Testis (tissue), 2 donors: Measurements from ENCODE around the gene DOCK7.

ENCODE experiments used
- CTCF ChIP-seq, 3 experiments: fragments of 450-650 bp in 2 of 3; fragments of 200-600 bp in 1 of 3; sonication (generic) in 1 of 3; IDR thresholded peaks; one replicate each; pipeline ENCODE4 v1.5.1; 2016 to 2019; ENCODE audit warnings: antibody characterized with exemption in 3 of 3, mild to moderate bottlenecking in 2 of 3, moderate library complexity in 1 of 3
- POLR2A ChIP-seq: fragments of 450-650 bp; IDR thresholded peaks from one replicate; pipeline ENCODE4 v1.6.1; 2017; ENCODE audit warnings: antibody characterized with exemption, mild to moderate bottlenecking, moderate library complexity

GRCh38 chr1:62654744-62655143 is 33.4 kb downstream of the DOCK7 start:
- TF ChIP-seq CTCF (IDR thresholded peaks at IDR 0.05) = no peak
- no peak for TF ChIP-seq POLR2A
